Stimulated activated CD8-positive, alpha-beta memory T cell treated with anti-CD3 and anti-CD28 coated beads, Interleukin-4, amount 100 ng/mL, for 48 hours (primary cell): ENCODE data around the gene NSMF.

ENCODE experiments used
- DNase-seq: peaks from one replicate; pipeline ENCODE4 v3.0.0-alpha.2; 2020

Gene NSMF

DNA sequence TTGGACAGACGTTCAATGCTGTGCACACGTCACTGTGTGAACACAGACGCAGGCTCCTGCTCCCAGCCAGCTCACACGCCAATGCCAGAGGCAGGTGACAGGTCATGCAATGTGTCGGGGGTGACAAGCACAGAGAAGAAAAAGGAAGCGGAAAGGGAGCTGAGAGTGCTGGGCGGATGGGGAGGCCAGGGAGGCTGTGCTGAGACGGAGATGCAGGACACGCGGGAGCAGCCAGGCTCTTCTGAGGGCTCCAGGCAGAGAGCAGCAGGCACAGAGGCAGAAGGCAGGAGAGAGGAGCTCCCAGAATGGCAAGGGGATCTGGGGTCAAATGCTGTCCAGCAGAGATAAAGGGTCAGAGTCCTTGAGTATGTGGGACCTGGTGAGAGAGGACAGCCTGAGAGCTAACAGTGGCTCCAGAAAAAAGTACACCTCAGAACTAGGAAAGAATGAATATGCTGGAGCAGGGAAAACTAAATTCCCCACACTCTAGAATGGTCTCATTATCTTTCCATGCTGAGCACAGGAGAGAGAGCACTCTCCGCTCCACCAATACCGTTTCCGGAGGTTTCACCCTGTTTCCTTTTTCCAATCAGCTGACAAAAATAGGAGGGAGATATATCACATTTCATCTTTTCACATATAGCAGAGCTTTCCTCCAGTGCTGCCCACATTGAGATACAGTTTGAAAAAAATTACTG lies 32.8 kb upstream of the NSMF start:
- DNase-seq, result no peak

DNA sequence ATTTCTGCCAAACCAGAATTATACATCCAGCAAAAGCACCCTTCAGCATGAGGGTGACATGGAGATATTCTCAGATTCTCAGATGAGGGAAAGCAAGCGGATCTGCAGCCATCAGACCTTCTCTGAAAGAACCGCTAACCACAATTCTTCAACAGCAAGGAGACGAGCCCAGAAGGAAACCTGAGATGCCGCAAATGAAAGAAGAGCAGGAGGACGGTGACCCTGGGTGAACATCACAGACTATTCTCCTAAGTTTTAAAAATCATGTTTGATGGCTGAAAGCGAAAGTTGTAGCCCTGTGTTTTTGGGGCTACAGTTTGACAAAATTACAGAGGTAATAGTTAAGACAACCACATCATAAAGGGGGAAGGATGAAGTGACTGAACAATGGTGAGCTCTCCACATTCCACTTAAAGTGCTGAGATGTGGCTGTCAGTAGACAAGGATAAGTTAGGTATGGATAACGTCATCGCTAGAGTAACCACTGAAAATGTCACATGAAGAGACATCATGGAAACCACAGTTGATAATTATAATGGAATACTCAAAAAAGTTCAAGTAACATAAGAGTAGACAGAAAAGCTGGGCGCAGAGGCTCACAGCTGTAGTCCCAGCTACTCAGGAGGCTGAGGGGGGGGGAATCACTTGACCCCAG lies 31.5 kb upstream of the NSMF start:
- DNase-seq, result no peak

DNA sequence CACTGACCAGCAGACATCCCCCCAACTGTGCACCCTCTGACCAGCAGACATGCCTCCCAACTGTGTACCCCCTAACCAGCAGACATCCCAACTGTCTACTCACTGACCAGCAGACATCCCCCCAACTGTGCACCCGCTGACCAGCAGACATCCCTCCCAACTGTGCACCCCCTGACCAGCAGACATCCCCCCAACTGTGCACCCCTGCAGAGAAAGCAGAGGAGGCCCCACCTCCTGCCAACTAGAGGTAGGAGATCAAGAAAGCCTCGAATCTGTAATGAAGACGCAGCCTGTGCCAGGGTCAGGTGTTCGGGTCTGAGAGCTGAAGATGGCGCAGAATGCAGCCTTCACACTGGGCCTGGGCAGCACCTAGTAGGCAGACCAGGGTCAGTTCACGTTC lies 29.8 kb upstream of the NSMF start:
- DNase-seq, result no peak

DNA sequence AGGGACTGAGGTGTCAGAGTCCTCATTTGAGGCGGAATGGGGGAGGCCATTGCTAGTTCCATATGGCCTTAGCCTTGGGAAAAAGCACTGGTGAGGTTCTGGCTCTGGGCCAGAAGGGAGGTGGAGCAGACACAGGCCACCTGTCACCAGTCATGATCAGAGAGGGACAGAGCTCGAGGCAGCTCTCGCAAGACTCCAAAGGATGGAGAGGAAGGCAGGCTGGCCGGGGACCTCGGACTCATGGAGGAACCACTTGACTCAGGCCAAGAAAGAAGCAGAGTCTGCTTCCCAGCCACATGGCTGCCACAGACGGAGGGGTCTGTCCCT lies 29.2 kb upstream of the NSMF start:
- no peak for DNase-seq

DNA sequence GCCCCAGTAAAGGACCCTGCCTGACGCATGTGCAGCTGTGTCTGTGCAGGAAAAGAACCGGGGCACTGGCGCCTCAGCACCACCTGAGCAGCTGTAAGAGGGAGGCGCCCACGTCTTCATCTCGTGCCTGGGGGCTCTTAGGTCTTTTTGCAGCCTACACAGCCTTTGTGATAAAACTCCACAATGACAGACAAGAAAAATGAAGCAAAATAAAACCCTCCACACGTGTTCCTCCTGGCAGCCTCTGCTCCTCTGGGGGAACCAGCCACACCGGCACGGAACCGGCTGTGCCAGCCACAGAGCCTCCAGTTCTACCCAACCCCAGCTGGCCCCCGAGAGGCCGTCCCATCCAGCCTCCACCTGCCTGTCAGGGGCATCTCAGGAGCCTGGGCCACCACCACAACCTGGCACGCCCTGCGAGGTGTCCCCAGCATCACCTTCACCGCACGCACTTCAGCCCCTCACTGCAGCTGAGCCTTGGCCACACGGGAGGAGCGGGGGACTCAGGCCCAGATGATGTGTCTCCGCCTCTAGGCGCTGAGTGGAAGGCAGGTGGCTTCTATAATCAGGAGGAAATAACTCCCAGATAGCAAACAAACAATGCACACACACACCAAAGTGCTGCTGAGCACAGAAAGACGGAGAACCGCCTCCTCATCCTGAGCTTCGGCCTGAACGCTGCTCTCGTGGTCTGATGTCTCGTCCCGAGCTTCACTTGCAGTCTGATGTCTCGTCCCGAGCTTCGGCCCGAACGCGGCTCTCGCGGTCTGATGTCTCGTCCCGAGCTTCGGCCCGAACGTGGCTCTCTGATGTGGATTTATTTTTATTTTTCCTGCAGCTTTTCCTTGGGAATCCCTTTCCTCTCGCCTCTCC lies 28.6 kb upstream of the NSMF start:
- no peak for DNase-seq

DNA sequence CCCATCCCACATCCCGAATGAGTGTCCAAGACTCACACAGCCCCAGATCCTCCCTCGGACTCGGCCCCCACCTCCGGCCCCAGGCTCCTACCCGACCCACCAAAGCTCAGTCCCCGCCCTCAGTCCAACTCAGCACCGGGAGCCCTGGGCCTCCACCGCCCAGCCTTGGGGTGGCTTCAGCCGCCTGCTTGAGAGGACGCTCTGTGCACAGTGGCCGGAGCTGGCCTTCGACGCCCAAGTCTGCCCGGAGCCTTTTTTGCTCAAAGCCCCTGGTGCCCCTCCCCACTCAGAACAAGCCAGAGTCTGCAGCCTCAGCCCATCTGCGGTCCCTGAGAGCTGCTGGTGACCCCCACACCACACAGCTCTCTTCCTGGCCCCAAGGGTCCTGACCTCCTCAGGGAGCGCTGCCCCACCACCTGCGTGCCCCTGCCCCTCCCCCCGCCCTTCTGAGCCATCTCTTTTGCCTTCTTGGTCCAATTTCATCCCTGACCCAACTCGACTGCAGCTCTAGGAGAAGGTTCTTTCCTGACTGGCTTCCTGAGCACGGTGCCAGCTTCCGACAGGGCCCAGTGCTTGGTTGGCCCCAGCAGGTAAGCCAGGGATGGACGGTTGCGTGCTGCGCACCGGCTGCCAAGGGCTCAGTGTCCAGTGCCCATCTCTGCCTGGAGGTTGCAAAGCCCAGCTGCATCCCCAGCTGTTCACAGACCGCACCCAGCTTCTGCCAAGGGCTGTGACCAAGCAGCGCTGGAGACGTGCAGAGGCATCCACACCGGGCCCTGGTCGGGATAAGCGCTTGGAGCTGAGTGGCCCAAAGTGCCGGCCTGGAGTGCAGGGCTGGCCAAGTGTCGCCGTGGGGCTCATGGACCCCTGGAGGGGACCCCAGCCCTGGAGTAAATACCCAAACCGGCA lies 27.7 kb upstream of the NSMF start:
- no peak for DNase-seq

DNA sequence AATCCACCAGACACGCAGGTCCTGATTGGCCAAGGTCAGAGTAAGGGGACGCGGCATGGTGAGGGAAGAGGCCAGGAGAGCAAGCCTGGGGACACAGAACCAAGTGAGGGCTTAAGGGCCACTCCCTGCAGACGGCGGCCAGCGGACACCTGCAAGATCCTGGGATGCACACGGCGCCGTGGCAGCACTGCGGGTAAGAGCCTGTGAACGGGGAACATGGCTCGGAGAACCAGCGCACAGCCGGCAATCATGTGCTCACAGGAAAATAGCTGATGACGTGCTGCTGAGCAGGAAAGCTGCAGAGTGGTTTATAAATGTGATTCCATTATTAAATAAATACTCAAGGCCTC lies 27.0 kb upstream of the NSMF start:
- no peak for DNase-seq

DNA sequence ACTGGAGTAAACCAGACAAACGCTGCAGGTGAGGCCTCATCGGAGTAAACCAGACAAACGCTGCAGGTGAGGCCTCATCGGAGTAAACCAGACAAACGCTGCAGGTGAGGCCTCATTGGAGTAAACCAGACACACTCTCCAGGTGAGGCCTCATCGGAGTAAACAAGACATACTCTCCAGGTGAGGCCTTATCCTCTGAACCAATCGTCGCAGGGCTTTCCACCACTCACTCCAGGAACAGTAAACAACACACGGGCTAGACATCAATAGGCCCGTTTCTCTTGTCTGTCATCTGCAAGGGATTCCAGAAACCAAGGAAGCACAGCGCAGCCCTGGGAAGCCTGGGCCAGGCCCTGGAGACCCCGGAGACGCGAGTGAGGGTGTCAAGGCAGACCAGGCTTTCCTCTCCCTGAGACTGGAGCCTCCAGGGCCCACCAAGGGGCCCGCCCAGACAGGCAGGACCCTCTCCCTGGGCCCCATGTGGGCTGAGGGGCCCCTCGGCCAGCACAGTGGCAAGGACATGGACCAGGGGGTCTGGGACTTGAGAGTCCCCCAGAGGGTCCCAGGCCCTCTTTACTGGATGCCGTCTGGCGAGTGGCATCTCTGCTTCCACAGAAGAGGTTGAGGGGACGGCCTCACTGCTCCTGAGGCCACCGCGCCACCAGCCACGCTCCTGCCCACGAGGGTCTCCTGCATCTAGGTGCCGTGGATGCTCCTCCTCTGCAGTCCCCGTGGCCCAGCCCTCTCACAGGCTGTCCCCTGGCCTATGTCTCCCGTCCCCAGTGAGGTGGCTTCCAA lies 26.4 kb upstream of the NSMF start:
- DNase-seq, result no peak

DNA sequence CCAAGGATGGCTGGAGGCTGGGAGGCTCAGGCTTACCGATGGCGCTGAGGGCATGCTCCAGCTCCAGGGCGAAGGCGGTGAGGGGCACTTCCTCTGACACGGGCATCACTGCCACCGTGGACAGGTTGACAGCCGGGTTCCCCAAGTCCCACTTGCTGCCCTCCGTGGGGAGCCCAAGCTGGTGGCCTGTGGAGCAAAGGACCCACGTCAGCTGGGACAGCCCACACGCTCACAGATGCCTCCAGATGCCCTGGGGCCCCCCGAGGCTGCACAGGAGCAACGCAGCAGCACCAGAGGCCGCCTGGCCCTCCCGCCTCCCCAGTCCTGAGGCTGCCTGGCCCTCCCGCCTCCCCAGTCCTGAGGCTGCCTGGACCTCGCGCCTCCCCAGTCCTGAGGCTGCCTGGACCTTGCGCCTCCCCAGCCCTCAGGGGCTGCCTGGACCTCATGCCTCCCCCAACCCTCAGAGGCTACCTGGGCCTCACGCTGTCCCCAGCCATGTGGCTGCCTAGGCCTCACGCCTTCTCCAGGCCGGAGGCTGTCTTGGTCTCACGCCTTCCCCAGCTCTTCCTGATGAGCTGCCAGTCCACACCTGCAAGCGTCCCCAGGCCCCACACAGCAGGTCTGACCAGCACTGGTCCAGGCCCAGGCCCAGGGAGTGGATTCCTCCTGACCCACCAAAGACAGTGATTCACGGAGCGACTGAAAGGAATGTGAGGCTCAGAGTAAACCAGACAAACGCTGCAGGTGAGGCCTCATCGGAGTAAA lies 25.6 kb upstream of the NSMF start:
- no peak for DNase-seq

DNA sequence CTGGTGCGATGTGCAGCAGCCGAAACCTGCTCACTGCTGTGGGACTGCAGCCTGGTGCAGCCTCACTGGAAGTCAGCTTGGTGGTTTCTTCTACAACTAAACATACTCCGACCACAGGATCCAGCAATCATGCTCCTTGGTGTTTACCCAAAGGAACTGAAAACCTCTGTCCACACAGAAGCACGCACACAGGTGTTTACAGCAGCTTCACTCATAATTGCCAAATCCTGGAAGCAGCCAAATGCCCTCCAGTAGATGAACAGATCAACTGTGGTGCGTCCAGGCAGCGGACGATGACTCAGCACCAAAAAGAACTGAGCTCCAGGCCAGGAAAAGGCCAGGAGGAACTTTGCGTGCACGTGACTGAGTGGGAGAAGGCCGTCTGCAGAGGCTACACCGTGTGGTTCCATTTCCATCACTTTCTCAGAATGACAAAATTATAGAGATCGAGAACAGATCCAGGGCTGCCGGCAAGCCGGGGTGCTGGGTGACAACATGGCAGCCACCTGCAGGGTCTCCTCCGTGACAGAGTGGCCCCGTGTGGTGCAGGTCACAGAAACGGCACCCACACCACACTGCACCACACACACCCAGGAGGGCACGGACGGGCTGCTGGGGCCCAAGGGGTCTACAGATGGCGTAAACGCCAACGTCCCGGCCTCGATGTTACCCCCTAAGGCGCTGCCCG lies 23.1 kb upstream of the NSMF start:
- DNase-seq, result no peak

DNA sequence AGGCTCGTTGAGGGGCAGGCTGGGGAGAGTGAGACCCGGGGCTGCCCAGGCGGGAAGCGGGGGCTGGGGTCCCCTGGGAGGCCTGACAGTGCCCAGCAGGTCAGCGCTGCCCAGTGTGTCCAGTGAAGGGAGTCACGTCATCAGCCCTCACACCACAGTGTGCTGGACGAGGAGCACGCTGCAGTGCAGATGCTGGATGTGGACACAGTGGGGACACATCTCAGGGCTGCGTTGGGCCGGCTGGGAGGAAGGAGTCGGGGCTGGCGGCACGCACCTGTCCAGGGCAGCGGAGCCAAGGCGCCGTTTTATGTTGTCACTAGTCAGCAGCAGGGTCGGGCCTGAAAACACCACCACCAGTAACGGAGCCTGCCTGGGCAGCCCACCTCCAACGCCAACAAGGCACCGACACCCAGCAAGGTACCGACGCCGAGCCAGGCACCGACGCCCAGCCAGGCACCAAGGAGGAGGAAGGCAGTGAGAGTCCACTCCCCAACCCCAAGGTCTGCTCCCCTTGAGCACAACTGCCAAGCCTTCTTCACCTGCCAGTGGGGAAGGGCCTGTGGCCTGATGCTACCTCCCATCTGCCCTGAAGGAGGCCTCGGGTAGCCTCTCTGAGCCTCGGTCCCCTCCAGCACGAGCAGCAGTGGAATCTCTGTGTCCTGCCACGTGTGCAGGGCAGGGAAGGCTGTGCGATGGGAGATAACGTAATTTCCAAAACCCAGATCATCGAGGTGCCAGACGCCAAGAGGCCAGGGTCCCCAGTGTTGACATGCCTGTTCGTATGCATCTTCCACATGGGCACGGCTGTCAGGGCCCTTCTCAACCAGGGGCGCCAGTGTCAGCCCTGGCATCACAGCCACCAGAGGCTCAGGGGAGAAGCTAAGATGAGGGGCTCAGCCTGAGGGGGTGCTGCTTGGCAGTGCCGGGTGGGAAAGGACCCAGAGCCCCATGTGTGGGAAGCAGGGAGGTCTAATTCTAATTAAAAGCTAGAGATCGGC lies 21.9 kb upstream of the NSMF start:
- no peak for DNase-seq

DNA sequence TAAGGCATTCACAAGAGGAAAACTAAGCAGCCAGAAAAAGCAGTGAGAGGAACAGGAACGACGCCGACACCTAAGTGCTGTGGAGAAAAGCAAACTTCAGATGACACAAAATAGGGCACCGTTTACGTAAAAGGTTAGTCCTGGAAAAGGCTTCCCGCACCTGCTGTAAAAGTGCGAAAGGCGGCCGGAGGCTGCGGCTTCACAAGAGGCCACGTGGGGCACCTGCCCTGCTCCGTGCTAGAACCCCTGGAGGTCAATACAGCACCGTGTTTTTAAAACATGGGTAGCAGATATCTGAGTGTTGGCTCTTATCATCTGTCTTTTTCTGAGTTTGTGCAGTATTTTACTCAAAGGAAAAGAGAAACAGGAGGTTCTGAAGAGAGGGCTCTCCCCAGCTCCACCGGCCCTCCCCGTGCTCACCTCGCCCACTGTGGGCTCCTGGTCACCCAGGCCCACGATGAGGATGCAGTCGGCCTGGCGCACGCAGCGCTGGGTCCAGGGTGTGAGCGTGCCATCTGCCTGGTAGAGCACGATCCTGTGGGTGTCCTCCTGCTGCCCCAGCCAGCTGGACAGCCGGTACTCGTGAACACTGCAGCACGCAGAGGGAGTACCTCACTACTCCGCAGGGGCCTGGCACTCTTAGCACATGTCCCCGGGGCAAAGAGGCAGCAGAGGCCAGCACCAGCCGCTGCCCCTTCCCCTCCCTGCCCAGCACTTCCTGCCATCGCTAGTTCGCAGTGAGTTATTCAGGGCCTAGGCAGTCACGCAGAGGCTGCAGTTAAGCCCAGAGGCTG lies 21.0 kb upstream of the NSMF start:
- no peak for DNase-seq

DNA sequence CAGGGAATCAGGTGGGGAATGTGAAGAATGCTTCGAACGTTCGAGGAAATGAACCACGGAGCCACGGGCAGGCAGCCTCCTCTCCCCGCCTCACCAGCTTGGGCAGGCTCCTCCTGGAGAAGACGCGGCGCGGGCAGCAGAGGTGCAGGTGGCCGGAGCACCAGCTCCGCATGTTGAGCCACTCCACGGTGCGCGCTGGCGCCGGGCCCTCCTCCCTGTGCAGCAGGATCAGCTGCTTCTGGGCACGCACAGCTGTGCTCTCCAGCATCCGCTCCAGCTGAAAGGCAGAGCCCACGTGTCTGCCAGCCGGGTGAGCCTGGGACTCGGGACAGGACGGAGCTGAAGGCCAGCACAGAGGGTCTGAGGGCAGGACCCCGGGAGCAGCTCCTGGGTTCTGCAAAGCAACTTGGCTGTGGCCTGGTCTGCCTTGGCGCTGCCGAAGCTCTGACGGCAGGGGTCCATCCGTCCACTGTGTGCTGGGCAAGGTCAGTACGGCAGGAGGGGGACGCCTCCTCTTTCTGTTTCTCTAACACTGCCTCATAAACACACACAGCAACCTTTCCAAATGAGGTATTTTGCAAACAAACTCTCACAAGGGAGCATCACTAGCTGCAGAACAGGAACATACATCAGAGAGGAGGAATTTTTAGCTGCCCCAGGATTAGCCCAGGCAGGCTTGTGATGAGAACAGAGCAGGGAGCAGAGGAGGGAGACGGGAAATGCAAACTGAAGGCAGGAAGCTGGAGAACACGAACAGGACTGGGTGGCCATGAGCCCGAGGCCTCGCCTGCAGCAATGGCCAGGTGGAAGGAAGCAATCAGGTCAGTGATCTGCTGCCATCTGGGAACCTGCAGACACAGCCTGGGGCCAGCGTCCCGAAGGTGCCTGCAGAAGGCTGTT lies 20.1 kb upstream of the NSMF start:
- DNase-seq, result no peak

DNA sequence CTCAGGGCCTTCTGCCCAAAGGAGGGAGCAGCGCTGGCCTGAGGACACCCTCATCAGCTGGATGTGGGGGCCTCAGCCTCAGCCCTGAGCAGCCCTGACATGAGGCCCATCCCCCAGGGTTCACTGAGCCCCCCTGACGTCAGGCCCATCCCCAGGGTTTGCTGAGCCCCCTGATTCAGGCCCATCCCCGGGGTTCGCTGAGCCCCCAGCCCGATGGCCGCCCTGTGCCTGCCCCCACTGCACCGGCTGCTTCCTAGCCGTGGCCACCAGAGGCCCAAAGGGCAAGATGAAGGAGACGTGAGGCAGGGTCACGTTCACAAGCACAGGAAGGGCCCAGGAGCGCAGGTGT lies 19.5 kb upstream of the NSMF start:
- no peak for DNase-seq

DNA sequence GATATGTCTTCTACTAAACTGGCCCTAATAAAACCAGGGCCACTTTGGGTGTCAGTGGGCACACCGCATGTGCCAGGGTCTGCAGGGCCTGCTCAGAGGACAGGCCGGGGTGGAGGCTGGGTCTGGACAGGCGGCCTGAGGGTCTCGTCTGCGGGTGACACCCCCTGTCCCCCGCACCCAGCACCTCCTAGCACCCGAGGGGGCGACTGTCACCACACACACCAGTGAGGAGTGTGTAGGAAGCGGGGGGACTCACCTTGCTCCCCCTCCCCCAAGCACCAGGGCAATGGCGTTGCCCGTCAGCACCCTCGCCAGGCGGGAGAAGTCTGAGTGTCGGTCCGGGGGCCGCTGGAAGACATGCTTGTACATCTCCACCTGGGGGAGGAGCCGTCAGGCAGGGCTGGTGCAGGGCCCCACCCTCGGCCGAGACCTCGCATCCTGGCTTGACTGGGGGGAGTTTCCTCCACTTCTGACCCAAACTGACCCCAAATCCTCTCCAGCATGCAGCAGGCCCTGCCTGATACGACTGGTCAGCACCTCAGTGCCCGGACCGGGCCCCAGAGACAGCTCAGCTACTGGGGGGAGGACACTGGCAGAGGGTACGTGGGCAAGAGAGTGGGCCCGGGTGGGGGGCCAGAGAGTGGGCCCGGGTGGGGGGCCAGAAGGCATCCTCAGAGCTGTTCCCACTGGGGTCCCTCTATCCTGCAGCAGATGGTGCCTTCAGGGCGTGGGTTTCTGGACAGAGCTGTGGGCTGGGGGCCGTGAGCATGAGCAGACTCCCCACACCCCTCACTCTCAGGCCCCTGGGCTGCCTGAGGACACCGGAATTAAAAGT lies 18.9 kb upstream of the NSMF start:
- DNase-seq, result no peak

DNA sequence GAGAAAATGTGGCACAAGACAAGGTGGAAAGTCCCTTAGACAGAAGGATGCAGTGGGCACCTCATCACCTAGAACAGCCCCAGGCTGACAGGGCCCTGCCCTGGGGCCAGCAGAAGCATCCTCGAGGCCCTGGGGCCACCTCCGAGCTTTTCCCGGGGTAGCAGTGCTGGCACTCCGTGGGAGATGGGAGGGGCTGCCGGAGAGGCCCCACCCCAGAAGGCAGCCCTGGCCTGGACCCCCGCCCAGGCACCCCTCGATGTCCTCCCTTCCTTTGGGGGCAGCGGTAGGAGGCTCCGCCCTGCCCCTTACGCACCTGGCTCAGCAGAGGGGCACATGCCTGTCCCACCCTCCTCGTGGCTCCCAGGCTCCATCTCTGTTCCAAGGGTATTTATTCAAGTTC lies 17.7 kb upstream of the NSMF start:
- DNase-seq, result no peak

DNA sequence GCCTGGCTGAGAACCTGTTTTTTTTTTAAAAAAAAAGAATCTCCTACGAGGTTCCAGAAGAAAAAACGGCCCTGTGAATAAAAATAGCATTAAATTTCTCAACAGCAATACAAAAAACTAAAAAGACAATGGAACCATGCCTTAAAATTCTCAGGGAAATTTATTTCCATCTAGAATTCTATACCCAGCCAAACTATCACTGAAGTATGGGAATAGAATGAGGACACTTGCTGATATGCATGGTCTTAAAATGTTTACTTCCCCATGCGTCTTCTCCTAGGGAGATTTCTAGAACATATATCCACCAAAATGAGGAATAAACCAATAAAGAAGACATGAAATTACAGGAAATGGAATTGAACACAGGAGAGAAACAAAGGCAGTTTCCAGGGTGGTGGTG lies 16.5 kb upstream of the NSMF start:
- no peak for DNase-seq
